Astrocyte (in vitro differentiated cells and primary cell): ENCODE data around the gene SLC24A2. TPM values are rescaled to one million over a fixed set of nuclear protein-coding genes. Genes with fewer than 3 reads are reported as not detected.

ENCODE experiments used
- DNase-seq: peaks from one replicate; pipeline ENCODE4 v3.0.0-alpha.2; 2010; ENCODE audit warnings: low read depth
- FAIRE-seq: peaks from 2 replicates; lab custom pipeline; 2011; peaks lifted over from hg19 to GRCh38; lab: Jason Lieb, UNC
- H2AFZ ChIP-seq: 2 replicates; pipeline ENCODE4 v1.6.0; 2012; ENCODE audit warnings: low read depth, low read length, inconsistent platforms
- H3K27ac ChIP-seq: 2 replicates; pipeline ENCODE4 v1.5.1; 2011; ENCODE audit warnings: low read depth, low read length, inconsistent platforms
- H3K27me3 ChIP-seq: 2 replicates; pipeline ENCODE4 v1.6.0; 2011; ENCODE audit warnings: low read length, inconsistent platforms; ENCODE audit not compliant: insufficient read depth
- H3K36me3 ChIP-seq: 2 replicates; pipeline ENCODE4 v1.5.1; 2011; ENCODE audit warnings: low read length, inconsistent platforms; ENCODE audit not compliant: insufficient read depth
- H3K4me1 ChIP-seq: 2 replicates; pipeline ENCODE4 v1.5.1; 2011; ENCODE audit warnings: low read length, inconsistent platforms; ENCODE audit not compliant: insufficient read depth
- H3K4me2 ChIP-seq: 2 replicates; pipeline ENCODE4 v1.6.0; 2012; ENCODE audit warnings: low read length, inconsistent platforms
- H3K4me3 ChIP-seq: 2 replicates; pipeline ENCODE4 v1.5.1; 2011; ENCODE audit warnings: low read depth, mild to moderate bottlenecking, low read length, inconsistent platforms; ENCODE audit not compliant: insufficient read depth
- H3K79me2 ChIP-seq: 2 replicates; pipeline ENCODE4 v1.6.0; 2012; ENCODE audit warnings: mild to moderate bottlenecking, low read length, inconsistent platforms; ENCODE audit not compliant: insufficient read depth
- H3K9ac ChIP-seq: 2 replicates; pipeline ENCODE4 v1.6.0; 2012; ENCODE audit warnings: mild to moderate bottlenecking, low read length, inconsistent platforms
- H3K9me3 ChIP-seq: 2 replicates; pipeline ENCODE4 v1.5.1; 2012; ENCODE audit warnings: low read depth, mild to moderate bottlenecking, low read length, inconsistent platforms; ENCODE audit not compliant: insufficient read depth
- H4K20me1 ChIP-seq: 2 replicates; pipeline ENCODE4 v1.6.0; 2012; ENCODE audit warnings: low read length, inconsistent platforms; ENCODE audit not compliant: insufficient read depth
- H3K27ac Mint-ChIP-seq: one replicate; pipeline ENCODE4 v1.8.0; 2021; ENCODE audit warnings: mild to moderate bottlenecking, mixed read lengths; ENCODE audit not compliant: unreplicated experiment
- H3K27me3 Mint-ChIP-seq: one replicate; pipeline ENCODE4 v1.8.0; 2021; ENCODE audit warnings: low read depth, mixed read lengths; ENCODE audit not compliant: unreplicated experiment
- H3K36me3 Mint-ChIP-seq: one replicate; pipeline ENCODE4 v1.8.0; 2021; ENCODE audit warnings: low read depth, mixed read lengths; ENCODE audit not compliant: unreplicated experiment
- H3K4me1 Mint-ChIP-seq: one replicate; pipeline ENCODE4 v1.8.0; 2021; ENCODE audit warnings: low read depth, mixed read lengths; ENCODE audit not compliant: unreplicated experiment
- H3K4me3 Mint-ChIP-seq: one replicate; pipeline ENCODE4 v1.8.0; 2021; ENCODE audit warnings: mild to moderate bottlenecking, moderate library complexity, mixed read lengths; ENCODE audit not compliant: unreplicated experiment
- H3K9me3 Mint-ChIP-seq: one replicate; pipeline ENCODE4 v1.8.0; 2021; ENCODE audit warnings: mild to moderate bottlenecking, mixed read lengths; ENCODE audit not compliant: unreplicated experiment
- CTCF ChIP-seq: IDR thresholded peaks from 2 replicates; pipeline ENCODE4 v1.5.1; 2011; ENCODE audit warnings: low read depth, mild to moderate bottlenecking, inconsistent platforms, low read length, moderate library complexity; ENCODE audit not compliant: insufficient read depth
- EZH2 ChIP-seq: IDR thresholded peaks from 2 replicates; pipeline ENCODE4 v1.6.1; 2012; ENCODE audit warnings: mild to moderate bottlenecking, low read length, inconsistent platforms; ENCODE audit not compliant: insufficient read depth
- total RNA-seq: library from RNA; stranded (reverse); gene quantifications from 2 replicates; pipeline ENCODE4 v1.2.1, GENCODE V29; 2021

The SLC24A2 gene
- total RNA-seq, 1 donor from 2014 or later = 0.16 TPM

DNA sequence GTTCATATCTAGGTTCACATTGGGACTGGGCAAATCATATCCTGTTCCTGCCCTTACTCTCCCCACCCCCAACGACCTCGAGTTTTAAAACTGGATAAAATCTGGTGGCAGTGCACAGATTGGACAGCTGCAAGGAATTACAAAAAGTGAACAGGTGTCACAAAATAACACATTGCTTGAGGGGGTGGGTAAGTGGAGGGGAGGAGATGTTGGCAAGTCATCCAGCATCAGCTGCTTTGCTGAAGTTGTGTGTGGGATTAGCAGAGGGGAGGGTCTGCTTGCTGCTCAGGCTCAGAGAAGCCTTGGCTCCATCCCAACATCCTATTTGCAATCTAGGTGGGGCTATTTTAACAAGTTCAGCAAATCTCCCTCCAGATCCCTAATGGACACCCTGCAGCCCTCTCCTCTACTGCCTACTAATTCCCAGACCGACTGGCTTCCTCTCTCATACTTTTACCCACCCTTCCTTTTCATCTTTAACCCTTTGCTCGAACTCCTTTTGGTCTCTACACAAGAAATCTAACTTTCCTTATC, 39.8 kb upstream of the SLC24A2 start:
- no peak overlapping the region for H3K4me3 ChIP-seq
- Mint-ChIP-seq H3K36me3 (no peaks in the 10 kb centered on the region), H3K27me3 (no peaks in the 10 kb centered on the region), H3K27ac (no peak overlapping the region), H3K4me3 (no peak overlapping the region), H3K4me1 (no peaks in the 10 kb centered on the region), H3K9me3 (peaks cover 10% of the 10 kb centered on the region)
- no peak overlapping the region for H3K4me2 ChIP-seq
- H3K79me2 ChIP-seq = no peaks in the 10 kb centered on the region
- H3K27ac ChIP-seq = no peak overlapping the region
- H3K9me3 ChIP-seq = no peaks in the 10 kb centered on the region
- no peak overlapping the region for H3K9ac ChIP-seq
- no peaks in the 10 kb centered on the region for H3K27me3 ChIP-seq
- DNase-seq (no peak), FAIRE-seq (no peak)
- H3K36me3 ChIP-seq = no peaks in the 10 kb centered on the region
- no peaks in the 10 kb centered on the region for H4K20me1 ChIP-seq
- TF ChIP-seq EZH2 (no peak), CTCF (no peak)
- no peak overlapping the region for H2AFZ ChIP-seq
- no peaks in the 10 kb centered on the region for H3K4me1 ChIP-seq

DNA sequence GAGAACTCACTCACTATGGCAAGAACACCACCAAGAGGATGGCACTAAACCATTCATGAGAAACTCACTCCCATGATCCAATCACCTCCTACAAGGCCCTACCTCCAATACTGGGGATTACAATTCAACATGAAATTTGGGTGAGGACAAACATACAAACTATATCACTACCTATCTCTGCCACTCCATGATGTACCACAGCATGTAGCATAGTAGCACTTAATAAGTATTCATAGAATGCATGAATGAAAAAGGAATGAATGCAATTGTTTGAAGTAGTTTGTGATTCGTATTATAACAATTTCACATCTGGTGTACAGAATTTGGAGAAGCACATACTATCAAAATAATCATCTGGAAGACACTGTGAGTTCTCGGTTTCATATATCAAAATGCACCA, 27.9 kb upstream of the SLC24A2 start:
- no peak overlapping the region for H3K27ac Mint-ChIP-seq
- no peaks in the 10 kb centered on the region for H3K4me1 Mint-ChIP-seq
- Histone ChIP-seq H3K27ac (no peak overlapping the region), H3K36me3 (no peaks in the 10 kb centered on the region), H3K27me3 (no peaks in the 10 kb centered on the region), H3K4me1 (no peaks in the 10 kb centered on the region), H3K4me3 (no peak overlapping the region), H3K79me2 (no peaks in the 10 kb centered on the region), H4K20me1 (no peaks in the 10 kb centered on the region), H3K4me2 (no peak overlapping the region), H3K9ac (no peak overlapping the region), H3K9me3 (peaks cover 4% of the 10 kb centered on the region), H2AFZ (no peak overlapping the region)
- no peaks in the 10 kb centered on the region for H3K27me3 Mint-ChIP-seq
- FAIRE-seq (no peak), DNase-seq (no peak)
- TF ChIP-seq CTCF (no peak), EZH2 (no peak)
- no peak overlapping the region for H3K4me3 Mint-ChIP-seq
- H3K9me3 Mint-ChIP-seq = peaks cover 13% of the 10 kb centered on the region
- no peaks in the 10 kb centered on the region for H3K36me3 Mint-ChIP-seq

- no peak overlapping the region for H2AFZ ChIP-seq
- no peak for FAIRE-seq
- H3K27me3 Mint-ChIP-seq = no peaks in the 10 kb centered on the region
Measured at GRCh38 chr9:19812194-19812593, 23.4 kb upstream of the SLC24A2 start.

More at GRCh38 chr9:19812194-19812593, 23.4 kb upstream of the SLC24A2 start:
- Histone ChIP-seq H3K4me1 (no peaks in the 10 kb centered on the region), H3K9ac (no peak overlapping the region), H3K4me3 (no peak overlapping the region), H3K4me2 (no peak overlapping the region), H3K27me3 (no peaks in the 10 kb centered on the region), H4K20me1 (no peaks in the 10 kb centered on the region), H3K9me3 (no peaks in the 10 kb centered on the region), H3K27ac (no peak overlapping the region), H3K36me3 (no peaks in the 10 kb centered on the region), H3K79me2 (no peaks in the 10 kb centered on the region)
- no peak overlapping the region for H3K27ac Mint-ChIP-seq
- H3K9me3 Mint-ChIP-seq = peaks cover 9% of the 10 kb centered on the region
- H3K4me1 Mint-ChIP-seq = no peaks in the 10 kb centered on the region
- TF ChIP-seq CTCF (no peak), EZH2 (no peak)
- no peak for DNase-seq
- no peaks in the 10 kb centered on the region for H3K36me3 Mint-ChIP-seq
- H3K4me3 Mint-ChIP-seq = no peak overlapping the region
